Prostate gland (tissue), 2 donors: ENCODE data around the gene ZNF549. TPM values are rescaled to one million over a fixed set of nuclear protein-coding genes. Genes with fewer than 3 reads are reported as not detected.
"Not testable (repeated sequence)": the region's sequence is repeated elsewhere in the genome, so short reads cannot be mapped to it uniquely, and the experiment has no call there.

ENCODE experiments used
- DNase-seq: peaks from one replicate; pipeline ENCODE4 v3.0.0-alpha.2; 2019; ENCODE audit warnings: low spot score
- H3K27ac ChIP-seq, 2 donors: fragments of 200-600 bp; sonication (generic); 2 replicates each; pipeline ENCODE4 v1.5.1; 2017 to 2019
- H3K27me3 ChIP-seq: fragments of 200-600 bp; sonication (generic); replicated peaks from 2 replicates; pipeline ENCODE4 v1.5.1; 2019; ENCODE audit not compliant: insufficient read depth
- H3K36me3 ChIP-seq, 2 donors: fragments of 200-600 bp; sonication (generic); 1 replicate in 1 of 2; 2 replicates in 1 of 2; pipeline versions ENCODE4 v1.5.1 to v1.8.1; 2017 to 2019
- H3K4me1 ChIP-seq: fragments of 200-600 bp; sonication (generic); replicated peaks from 2 replicates; pipeline ENCODE4 v1.5.1; 2019
- H3K4me3 ChIP-seq, 2 donors: fragments of 200-600 bp; sonication (generic); 2 replicates each; pipeline ENCODE4 v1.5.1; 2017 to 2019
- H3K9me3 ChIP-seq: fragments of 200-600 bp; sonication (generic); 2 replicates; pipeline ENCODE4 v1.5.1; 2017
- CTCF ChIP-seq, 4 experiments: fragments of 200-600 bp in 2 of 4; fragments of 450-650 bp in 2 of 4; sonication (generic) in 2 of 4; IDR thresholded peaks; 1 replicate in 3 of 4; 2 replicates in 1 of 4; pipeline ENCODE4 v1.5.1; 2016 to 2019; ENCODE audit warnings: antibody characterized with exemption in 4 of 4, mild to moderate bottlenecking in 2 of 4, moderate library complexity in 2 of 4
- POLR2A ChIP-seq: fragments of 450-650 bp; IDR thresholded peaks from one replicate; pipeline ENCODE4 v1.6.1; 2016; ENCODE audit warnings: antibody characterized with exemption, mild to moderate bottlenecking
- POLR2AphosphoS5 ChIP-seq: sonication (generic); formaldehyde crosslinking; IDR thresholded peaks from one replicate; pipeline ENCODE4 v1.6.1; 2017; ENCODE audit warnings: antibody characterized with exemption
- WGBS: methylation state at CpG from one replicate; pipeline ENCODE4 v1.1.5; 2018; 5-methylcytosine and 5-hydroxymethylcytosine counted together
- intact Hi-C: fragments of 100-400 bp; cut with DNase I; formaldehyde crosslinking; loops from one replicate; pipeline ENCODE4 v1.14.2; 2022
- total RNA-seq, 2 donors: library from RNA; depleted of rRNA; stranded (reverse); fragments of >200 nt; gene quantifications; one replicate each; pipeline ENCODE4 v1.1.0, GENCODE V29; 2016

Gene ZNF549
- total RNA-seq, 2 donors from 2014 or later = 7.4 to 11.7 TPM

- Histone ChIP-seq H3K36me3 (peaks cover 10 to 25% of the 10 kb centered on the region in 2 donors), H3K27me3 (no peaks in the 10 kb centered on the region), H3K27ac (no peak overlapping the region), H3K9me3 (no peaks in the 10 kb centered on the region), H3K4me1 (no peaks in the 10 kb centered on the region), H3K4me3 (no peak overlapping the region)
- DNase-seq = no peak
- intact Hi-C loops = no loop called here
- TF ChIP-seq POLR2AphosphoS5 (no peak), CTCF (IDR thresholded peaks at IDR 0.05) (no peak), POLR2A (no peak)
- WGBS = 86% methylated on average over 4 of the region's 4 CpGs
These were observed 21.0 kb upstream of the ZNF549 start for GRCh38 chr19:57506163-57506562.

- no peak overlapping the region for H3K4me3 ChIP-seq
- no peak for DNase-seq
- no peaks in the 10 kb centered on the region for H3K27me3 ChIP-seq
- intact Hi-C loops = no loop called here
- TF ChIP-seq CTCF (IDR thresholded peaks at IDR 0.05) (no peak), POLR2AphosphoS5 (no peak), POLR2A (no peak)
- H3K36me3 ChIP-seq = peaks cover 5 to 11% of the 10 kb centered on the region in 2 donors
- no peak overlapping the region for H3K27ac ChIP-seq
- peaks cover 9% of the 10 kb centered on the region for H3K9me3 ChIP-seq
- H3K4me1 ChIP-seq = no peaks in the 10 kb centered on the region
These were observed 15.7 kb upstream of the ZNF549 start for GRCh38 chr19:57511484-57511883.

- intact Hi-C loops = no loop called here
- 96% methylated on average over 6 of the region's 6 CpGs for WGBS
- no peak for DNase-seq
- Histone ChIP-seq H3K36me3 (no peaks in the 10 kb centered on the region), H3K27me3 (no peaks in the 10 kb centered on the region), H3K27ac (no peak overlapping the region), H3K4me1 (no peaks in the 10 kb centered on the region), H3K9me3 (peaks cover 9% of the 10 kb centered on the region), H3K4me3 (no peak overlapping the region)
- TF ChIP-seq POLR2A = no peak
- no peak for TF ChIP-seq POLR2AphosphoS5
- TF ChIP-seq CTCF (IDR thresholded peaks at IDR 0.05) = no peak
These were observed 14.3 kb upstream of the ZNF549 start for GRCh38 chr19:57512845-57513244.

- 94% methylated on average over 5 of the region's 5 CpGs for WGBS
- TF ChIP-seq CTCF (IDR thresholded peaks at IDR 0.05) (no peak), POLR2AphosphoS5 (no peak), POLR2A (no peak)
- H3K36me3 ChIP-seq = no peaks in the 10 kb centered on the region
- H3K27me3 ChIP-seq = no peaks in the 10 kb centered on the region
- H3K4me1 ChIP-seq = no peaks in the 10 kb centered on the region
- H3K27ac ChIP-seq = no peak overlapping the region
- no peak for DNase-seq
- no peak overlapping the region for H3K4me3 ChIP-seq
- H3K9me3 ChIP-seq = peaks cover 9% of the 10 kb centered on the region
- intact Hi-C loops = no loop called here
These were observed 11.9 kb upstream of the ZNF549 start for GRCh38 chr19:57515255-57515654.

- H3K9me3 ChIP-seq, H3K4me1 ChIP-seq, DNase-seq, H3K27me3 ChIP-seq, H3K36me3 ChIP-seq, H3K27ac ChIP-seq, intact Hi-C loops, H3K4me3 ChIP-seq: not testable (repeated sequence)
- WGBS = 86% methylated on average over 4 of the region's 4 CpGs
These were observed 9.1 kb upstream of the ZNF549 start for GRCh38 chr19:57518021-57518420.
